GM10847 (cell line): Measurements from ENCODE around the gene SPSB2.

ENCODE experiments used
- POLR2A ChIP-seq: IDR thresholded peaks from 2 replicates; pipeline ENCODE4 v1.6.1; 2011; ENCODE audit not compliant: insufficient read length; ENCODE audit errors: extremely low read depth

SPSB2 gene

DNA sequence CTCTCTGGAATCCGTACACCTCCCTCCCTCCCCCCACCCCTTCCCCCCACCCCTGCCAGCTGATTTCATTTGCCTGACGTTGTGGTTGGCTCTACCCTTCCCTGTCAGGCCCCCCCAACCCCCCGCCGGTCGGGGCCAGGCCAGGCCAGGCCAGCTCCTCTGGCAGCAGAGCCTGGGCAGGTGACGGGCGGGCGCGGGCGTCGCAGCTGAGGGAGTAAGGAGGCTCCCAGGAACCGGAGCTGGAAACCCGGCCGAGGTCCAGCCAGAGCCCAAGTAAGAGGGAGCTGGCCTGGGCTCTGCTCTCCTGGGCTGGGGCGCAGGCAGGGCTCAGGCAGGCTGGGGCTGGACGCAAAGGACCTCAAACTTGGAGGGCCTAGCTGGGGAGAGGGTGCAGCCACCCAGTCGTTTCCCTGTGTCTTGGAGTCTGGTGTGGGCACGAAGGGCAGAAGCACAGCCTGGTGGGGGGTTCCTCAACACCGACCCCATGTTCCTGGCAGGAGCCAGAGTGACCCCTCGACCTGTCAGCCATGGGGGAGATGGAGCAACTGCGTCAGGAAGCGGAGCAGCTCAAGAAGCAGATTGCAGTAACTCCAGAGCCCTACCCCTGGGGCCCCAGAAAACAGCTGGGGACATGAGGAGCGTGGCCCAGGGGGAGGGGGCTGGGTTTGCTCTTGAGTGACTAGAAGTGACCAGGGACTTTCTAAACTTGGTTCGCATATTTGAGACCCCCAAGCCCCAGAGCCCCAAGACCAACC lies 32.2 kb downstream of the SPSB2 start, which contains the start of gene GNB3:
GNB3 (plus strand) TSS at position 165 of the 755 bp plus-strand sequence; CDS start at position 528, 363 bp downstream.
- TF ChIP-seq POLR2A, result no peak

DNA sequence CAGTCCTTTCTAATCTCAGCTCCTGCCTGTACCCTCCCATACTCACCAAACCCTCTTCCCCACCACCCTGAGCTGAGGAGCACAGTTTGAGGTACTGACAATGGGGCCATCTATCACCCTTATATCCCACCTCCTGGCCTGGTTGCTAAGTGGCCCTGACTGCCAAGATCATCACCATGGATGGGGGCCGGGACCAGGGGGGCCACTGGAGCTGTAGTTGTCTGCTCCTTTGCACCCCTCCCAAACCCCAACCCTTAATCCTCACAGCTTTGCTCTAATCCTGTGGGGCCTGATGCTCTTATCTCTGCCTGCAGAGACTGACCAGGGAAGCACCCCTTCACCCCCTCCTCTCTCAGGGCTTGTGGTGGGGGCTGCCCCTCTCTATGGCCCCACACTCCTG lies 32.8 kb downstream of the SPSB2 start:
- TF ChIP-seq POLR2A, result no peak

DNA sequence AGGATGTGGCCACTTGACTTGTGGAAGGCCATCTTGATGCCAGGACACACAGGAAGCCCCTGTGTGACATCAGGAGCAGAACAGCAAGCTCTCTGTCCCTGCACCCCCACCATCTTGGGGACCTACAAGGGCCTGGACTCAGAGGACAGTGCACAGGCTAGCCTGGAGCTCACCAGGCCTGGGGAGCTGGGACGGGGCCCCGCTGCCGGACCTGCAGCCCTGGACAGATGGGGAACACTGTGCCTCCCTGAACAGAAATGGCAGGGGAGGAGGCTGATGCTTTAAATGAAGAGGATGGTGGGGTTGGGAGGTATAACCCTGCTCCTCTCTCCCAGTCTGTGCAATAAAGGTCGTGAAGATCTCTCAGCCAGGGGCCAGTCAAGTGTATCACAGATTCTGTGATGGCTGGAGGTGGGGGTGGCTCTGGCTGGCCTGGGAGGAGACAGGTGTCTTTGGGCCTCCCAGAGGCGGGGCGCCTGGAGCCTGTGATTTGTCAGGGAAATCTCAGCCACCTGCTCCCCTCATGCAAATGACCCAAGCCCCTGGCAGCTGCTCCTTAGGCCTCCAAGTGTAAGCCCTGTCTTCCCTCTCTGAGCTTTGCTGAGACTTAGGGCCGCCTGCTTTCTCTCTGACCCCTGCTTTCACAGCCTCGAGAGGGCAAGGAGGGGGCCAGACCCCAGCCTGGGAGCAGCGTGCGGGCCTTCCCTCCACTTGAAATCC lies 33.5 kb downstream of the SPSB2 start:
- no peak for TF ChIP-seq POLR2A

DNA sequence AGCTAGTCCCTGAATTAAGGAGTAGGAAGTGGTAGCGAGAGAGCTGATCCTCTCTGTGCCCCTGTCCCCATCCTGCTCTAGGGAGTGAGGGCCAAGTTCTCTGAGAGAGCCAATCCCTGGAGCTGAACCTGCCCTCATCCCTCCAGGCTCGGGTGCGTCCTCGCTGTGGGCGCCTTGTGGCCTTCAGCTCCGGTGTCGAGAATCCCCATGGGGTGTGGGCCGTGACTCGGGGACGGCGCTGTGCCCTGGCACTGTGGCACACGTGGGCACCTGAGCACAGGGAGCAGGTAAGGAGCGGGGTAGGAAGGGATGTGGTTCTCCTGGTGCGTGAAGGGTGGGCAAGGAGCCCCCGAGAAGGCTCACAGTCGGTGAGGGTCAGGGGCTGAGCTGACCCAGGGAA lies 34.2 kb downstream of the SPSB2 start:
- no peak for TF ChIP-seq POLR2A

- no peak for TF ChIP-seq POLR2A
Measured at GRCh38 chr12:6837370-6838060, 35.6 kb downstream of the SPSB2 start.

DNA sequence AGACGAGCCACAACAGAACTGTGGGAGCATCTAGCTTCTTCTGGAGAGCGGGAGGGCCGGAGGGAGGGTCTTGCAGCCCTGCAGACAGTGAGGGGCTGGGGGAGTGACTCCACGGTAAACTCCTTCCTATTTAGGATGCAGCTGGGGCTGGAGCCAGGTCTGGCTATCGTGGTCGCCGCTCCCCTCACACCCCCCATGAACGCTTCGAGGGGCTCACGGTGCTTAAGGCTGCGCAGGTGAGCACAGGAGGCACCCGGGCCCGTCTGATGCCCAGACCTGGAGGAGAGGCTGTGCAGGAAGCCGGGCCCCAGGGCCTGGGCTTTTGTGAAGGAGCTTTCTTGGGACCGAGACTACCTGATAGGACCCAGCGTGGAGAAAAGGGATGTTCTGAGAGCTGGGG lies 36.3 kb downstream of the SPSB2 start:
- no peak for TF ChIP-seq POLR2A

DNA sequence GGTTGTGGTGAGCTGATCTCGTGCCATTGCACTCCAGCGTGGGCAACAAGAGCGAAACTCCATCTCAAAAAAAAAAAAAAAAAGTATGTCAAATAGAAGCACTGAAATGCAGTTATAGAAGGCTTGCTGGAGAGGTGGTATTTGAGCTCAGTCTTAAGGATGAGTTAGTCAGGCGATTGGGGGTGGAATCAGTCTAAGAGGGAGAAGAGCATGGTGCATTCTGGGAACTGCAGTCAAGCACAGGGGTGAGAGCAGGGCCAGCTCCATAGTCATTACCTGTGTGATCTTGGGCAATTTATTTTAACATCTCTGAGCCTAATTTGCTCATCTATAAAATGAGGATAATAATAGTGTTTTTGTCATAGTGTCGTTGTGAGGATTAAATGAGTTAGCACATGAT lies 38.2 kb downstream of the SPSB2 start:
- TF ChIP-seq POLR2A, result no peak

DNA sequence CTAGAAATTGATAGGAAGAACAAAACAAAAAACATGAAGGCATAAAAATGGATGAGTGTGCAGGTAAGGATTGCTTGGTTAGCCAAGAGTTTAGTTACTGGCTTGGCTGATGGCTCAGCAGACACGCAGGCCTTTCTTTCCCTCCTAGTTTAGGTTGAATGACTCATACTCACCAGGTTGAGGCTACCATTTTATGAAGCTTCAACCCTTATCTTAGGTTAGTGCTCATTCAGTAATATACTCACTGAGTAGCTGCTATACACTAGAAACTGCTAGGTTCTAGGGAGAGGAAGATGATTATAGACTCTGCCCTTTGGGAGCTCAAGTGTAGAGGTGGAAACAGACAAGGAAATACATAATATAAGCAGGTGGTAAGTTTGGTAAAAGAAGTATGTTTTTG lies 38.8 kb downstream of the SPSB2 start:
- TF ChIP-seq POLR2A, result no peak

DNA sequence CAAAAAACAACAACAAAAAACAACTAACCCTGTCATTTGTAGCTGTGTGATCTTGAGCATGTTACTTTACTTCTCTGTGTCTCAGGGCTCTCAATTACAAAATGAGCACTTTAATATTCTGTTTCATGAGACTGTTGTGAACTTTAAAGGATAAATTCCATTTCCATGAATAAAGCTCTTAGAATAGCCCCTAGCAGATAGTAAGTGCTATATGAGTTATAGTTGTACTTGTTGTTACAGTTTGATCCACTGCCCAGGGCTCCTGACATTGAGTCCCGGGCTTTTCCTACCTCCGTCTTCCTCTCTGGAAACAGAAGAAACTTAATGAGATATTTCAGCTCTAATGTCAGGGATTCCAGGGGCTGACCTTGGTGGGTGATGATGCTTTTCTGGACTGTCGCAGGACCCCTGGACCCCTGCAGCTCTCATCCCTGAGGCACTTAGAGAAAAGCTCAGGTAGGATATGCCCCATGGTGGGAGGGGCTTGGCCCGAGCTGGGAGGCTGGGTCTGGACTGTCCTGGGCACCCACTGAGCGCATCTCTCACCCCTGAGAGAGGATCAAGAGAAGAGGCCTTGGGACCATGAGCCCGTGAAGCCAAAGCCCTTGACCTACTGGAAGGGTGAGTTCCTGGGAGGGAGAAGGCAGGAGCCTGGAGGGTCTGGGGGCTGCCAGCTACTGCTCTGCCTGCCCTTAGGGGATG lies 39.8 kb downstream of the SPSB2 start:
- TF ChIP-seq POLR2A, result no peak

DNA sequence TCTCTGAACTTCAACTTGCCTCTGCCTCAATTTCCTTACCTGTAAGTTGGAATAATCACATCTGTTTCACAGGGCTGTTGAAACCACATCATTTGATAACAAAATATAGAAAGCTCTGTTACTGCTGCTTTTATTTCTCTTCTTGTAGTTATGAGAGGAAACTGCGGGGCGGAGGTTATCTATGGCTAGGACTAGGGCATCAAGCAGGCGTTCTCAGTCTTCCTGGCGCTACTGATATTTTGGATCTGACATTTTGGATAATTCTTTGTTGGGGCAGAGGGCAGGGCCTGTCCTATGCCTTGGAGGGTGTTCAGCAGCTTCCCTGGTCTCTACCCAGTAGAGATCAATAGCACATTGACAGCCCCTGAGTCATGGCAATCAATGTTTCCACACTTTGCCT lies 41.0 kb downstream of the SPSB2 start:
- TF ChIP-seq POLR2A, result no peak

DNA sequence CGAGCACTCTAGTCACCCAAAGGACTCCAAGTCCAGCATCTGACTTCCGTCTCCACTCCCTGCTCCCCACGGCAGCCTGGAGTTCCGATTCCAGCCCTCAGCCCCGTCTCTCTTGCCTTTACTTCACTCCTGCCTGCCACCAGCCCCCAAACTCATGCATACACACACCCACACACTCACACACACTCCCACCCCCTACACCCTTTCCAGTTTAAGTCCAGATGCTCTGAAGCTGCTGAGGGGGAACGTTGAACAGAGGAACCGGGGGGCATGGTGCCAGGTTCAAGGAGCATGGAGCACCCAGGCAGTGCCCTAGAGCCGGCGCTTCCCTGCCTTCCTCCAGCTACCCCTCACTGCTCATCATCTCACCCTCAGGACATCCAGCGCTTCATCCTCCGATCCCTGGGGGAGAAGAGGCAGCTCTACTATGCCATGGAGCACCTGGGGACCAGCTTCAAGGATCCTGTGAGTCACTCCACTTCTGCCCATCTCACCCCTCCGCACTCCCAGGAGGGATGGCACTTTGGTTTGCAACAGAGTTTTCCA lies 41.6 kb downstream of the SPSB2 start:
- no peak for TF ChIP-seq POLR2A

DNA sequence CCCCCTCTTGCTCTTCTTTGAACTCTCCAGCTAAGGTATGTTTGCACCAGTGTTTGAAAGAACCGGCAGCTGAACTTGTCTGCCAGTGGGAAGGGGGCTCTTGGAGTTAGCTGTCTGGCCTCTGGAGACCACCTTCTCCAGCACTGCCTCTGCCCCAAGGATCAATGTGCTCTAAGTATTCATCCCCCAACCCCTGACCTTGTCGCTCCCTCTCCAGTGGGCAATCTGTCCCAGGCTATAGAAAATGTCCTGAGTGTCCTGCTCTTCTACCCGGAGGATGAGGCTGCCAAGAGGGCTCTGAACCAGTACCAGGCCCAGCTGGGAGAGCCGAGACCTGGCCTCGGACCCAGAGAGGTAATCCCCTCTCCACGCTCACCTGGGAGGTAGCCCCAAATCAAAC lies 42.1 kb downstream of the SPSB2 start:
- no peak for TF ChIP-seq POLR2A

DNA sequence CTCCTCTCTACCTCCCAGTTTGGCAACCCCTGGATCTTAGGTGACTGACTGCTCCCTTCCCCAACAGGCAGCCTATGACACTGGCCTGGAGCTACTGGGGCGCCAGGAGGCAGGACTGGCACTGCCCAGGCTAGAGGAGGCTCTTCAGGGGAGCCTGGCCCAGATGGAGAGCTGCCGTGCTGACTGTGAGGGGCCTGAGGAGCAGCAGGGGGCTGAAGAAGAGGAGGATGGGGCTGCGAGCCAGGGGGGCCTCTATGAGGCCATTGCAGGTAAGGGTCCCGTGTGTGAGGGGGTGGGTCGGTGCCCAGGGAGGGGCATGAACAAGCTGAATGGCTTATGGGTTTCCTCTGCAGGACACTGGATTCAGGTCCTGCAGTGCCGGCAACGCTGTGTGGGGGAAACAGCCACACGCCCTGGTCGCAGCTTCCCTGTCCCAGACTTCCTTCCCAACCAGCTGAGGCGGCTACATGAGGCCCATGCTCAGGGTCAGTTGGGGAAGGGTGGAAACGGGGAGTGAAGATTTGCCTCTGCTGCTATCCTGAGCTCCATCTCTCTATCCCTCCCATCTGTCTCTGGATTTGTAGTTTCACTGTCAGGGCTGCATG lies 42.7 kb downstream of the SPSB2 start:
- TF ChIP-seq POLR2A, result no peak

GRCh38 chr12:6829536-6830220 lies 43.4 kb downstream of the SPSB2 start:
- no peak for TF ChIP-seq POLR2A
